Memory B cell (primary cell): ENCODE measurements around the gene GPR75.

Experiments
- ATAC-seq: fragments of 150-1000 bp; cut with Tn5 transposase; 2 replicates; pipeline ENCODE4 v1.10.0; 2021; ENCODE audit warnings: low read depth, mild to moderate bottlenecking, moderate library complexity
- DNase-seq, 2 donors: peaks; one replicate each; pipeline ENCODE4 v3.0.0; 2022; ENCODE audit warnings: low spot score in 2 of 2
- H3K27ac Mint-ChIP-seq: one replicate; pipeline ENCODE4 v1.8.0; 2022; ENCODE audit warnings: mild to moderate bottlenecking, moderate library complexity, mixed read lengths
- H3K27me3 Mint-ChIP-seq: one replicate; pipeline ENCODE4 v1.8.0; 2022; ENCODE audit warnings: mixed read lengths
- H3K36me3 Mint-ChIP-seq: one replicate; pipeline ENCODE4 v1.8.0; 2022; ENCODE audit warnings: mild to moderate bottlenecking, mixed read lengths
- H3K4me1 Mint-ChIP-seq: one replicate; pipeline ENCODE4 v1.8.0; 2022; ENCODE audit warnings: mixed read lengths
- H3K4me3 Mint-ChIP-seq: one replicate; pipeline ENCODE4 v1.8.0; 2022; ENCODE audit warnings: mild to moderate bottlenecking, moderate library complexity, mixed read lengths
- H3K9me3 Mint-ChIP-seq: one replicate; pipeline ENCODE4 v1.8.0; 2022; ENCODE audit warnings: mixed read lengths

The GPR75 gene

GRCh38 chr2:53859206-53860181 lies at the start of gene GPR75:
TSS of gene GPR75 (minus strand) at chr2:53859967. CDS start at chr2:53854756, 5,211 bp downstream.
- Mint-ChIP-seq H3K9me3 (no peaks in the 10 kb centered on the region), H3K27ac (no peak within 1 kb of the TSS), H3K27me3 (no peaks in the 10 kb centered on the region), H3K4me1 (no peaks in the 10 kb centered on the region), H3K36me3 (peaks cover 9% of the 10 kb centered on the region), H3K4me3 (no peak within 1 kb of the TSS)
- ATAC-seq (no peak), DNase-seq (no peak)

GRCh38 chr2:53907582-53907981 lies 47.8 kb upstream of the GPR75 start:
- no peaks in the 10 kb centered on the region for H3K4me1 Mint-ChIP-seq
- H3K27me3 Mint-ChIP-seq, result no peaks in the 10 kb centered on the region
- ATAC-seq (no peak), DNase-seq (no peak)
- H3K4me3 Mint-ChIP-seq, result no peak overlapping the region
- no peaks in the 10 kb centered on the region for H3K9me3 Mint-ChIP-seq
- peaks cover 24% of the 10 kb centered on the region for H3K36me3 Mint-ChIP-seq
- H3K27ac Mint-ChIP-seq, result peak overlapping the region; percentile 37

DNA sequence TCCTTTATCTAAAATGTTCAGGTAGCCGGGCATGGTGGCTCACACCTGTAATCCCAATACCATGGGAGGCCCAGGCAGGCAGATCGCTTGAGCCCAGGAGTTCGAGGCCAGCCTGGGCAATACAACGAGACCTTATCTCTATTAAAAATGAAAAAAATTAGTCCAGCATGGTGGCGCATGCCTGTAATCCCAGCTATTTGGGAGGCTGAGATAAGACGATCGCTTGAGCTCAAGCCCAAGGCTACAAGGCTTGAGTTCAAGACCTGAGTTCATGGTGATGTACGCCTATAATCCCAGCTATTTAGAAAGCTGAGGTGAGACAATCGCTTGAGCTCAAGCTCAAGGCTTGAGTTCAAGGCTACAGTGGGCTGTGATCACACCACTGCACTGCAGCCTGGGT lies 45.6 kb upstream of the GPR75 start:
- ATAC-seq, result no peak
- Mint-ChIP-seq H3K4me3 (no peak overlapping the region), H3K27me3 (no peaks in the 10 kb centered on the region), H3K27ac (no peak overlapping the region), H3K9me3 (no peaks in the 10 kb centered on the region), H3K36me3 (peaks cover 26% of the 10 kb centered on the region), H3K4me1 (no peaks in the 10 kb centered on the region)
- no peak for DNase-seq

GRCh38 chr2:53903011-53903410 lies 43.2 kb upstream of the GPR75 start:
- Mint-ChIP-seq H3K27ac (peak overlapping the region; percentile 12), H3K4me3 (no peak overlapping the region), H3K4me1 (no peaks in the 10 kb centered on the region), H3K9me3 (no peaks in the 10 kb centered on the region), H3K36me3 (peaks cover 33% of the 10 kb centered on the region), H3K27me3 (no peaks in the 10 kb centered on the region)
- DNase-seq (no peak), ATAC-seq (no peak)

GRCh38 chr2:53901192-53901591 lies 41.4 kb upstream of the GPR75 start:
- ATAC-seq (no peak), DNase-seq (no peak)
- no peak overlapping the region for H3K4me3 Mint-ChIP-seq
- peaks cover 28% of the 10 kb centered on the region for H3K36me3 Mint-ChIP-seq
- H3K9me3 Mint-ChIP-seq, result no peaks in the 10 kb centered on the region
- H3K27me3 Mint-ChIP-seq, result no peaks in the 10 kb centered on the region
- H3K27ac Mint-ChIP-seq, result no peak overlapping the region
- H3K4me1 Mint-ChIP-seq, result no peaks in the 10 kb centered on the region

DNA sequence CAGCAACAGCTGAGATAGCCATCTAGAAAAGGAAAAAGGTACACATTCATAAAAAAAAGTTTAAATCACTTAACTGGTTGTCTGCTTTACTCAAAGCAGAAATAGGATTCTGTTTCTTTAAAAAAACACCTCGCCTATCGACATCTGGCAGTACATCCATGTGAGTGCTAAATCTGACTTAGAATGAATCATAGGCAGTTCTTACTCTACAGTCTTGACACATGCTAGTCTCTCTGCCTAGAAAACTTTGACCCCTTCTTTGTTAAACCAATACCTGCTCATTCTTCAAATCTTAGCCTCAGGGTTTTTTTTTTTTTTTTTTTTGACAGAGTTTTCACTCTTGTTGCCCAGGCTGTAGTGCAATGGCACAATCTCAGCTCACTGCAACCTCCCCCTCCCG lies 37.1 kb upstream of the GPR75 start:
- Mint-ChIP-seq H3K27ac (peak overlapping the region; percentile 29), H3K27me3 (no peaks in the 10 kb centered on the region), H3K36me3 (peaks cover 38% of the 10 kb centered on the region), H3K4me3 (no peak overlapping the region), H3K4me1 (no peaks in the 10 kb centered on the region), H3K9me3 (no peaks in the 10 kb centered on the region)
- DNase-seq, result no peak
- ATAC-seq, result no peak

GRCh38 chr2:53886406-53887280 lies 26.9 kb upstream of the GPR75 start:
- DNase-seq, result no peak
- peaks cover 34% of the 10 kb centered on the region for H3K36me3 Mint-ChIP-seq
- H3K4me3 Mint-ChIP-seq, result no peak overlapping the region
- no peaks in the 10 kb centered on the region for H3K27me3 Mint-ChIP-seq
- no peak for ATAC-seq
- H3K27ac Mint-ChIP-seq, result no peak overlapping the region
- no peaks in the 10 kb centered on the region for H3K9me3 Mint-ChIP-seq
- H3K4me1 Mint-ChIP-seq, result no peaks in the 10 kb centered on the region

DNA sequence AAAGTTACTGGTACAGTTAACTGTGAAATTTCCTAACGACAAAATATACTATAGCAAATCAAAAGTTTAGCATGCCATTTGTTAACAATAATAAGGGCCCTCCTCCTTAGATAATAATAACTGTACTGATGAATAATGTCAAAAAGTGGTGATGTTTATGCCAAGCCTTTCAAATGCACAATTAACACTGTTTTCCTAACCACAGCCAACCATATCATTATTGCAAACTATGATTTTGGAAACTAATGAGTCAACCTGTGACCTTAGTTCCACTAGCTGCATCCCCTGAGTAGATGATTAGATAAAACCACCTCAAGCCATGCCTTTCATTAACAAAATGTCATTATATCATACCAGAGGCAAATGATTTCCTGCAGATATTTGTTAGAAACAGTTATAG lies 25.1 kb upstream of the GPR75 start:
- ATAC-seq (no peak), DNase-seq (no peak)
- H3K4me3 Mint-ChIP-seq, result no peak overlapping the region
- H3K27me3 Mint-ChIP-seq, result no peaks in the 10 kb centered on the region
- H3K27ac Mint-ChIP-seq, result no peak overlapping the region
- H3K36me3 Mint-ChIP-seq, result peaks cover 40% of the 10 kb centered on the region
- no peaks in the 10 kb centered on the region for H3K9me3 Mint-ChIP-seq
- H3K4me1 Mint-ChIP-seq, result no peaks in the 10 kb centered on the region

DNA sequence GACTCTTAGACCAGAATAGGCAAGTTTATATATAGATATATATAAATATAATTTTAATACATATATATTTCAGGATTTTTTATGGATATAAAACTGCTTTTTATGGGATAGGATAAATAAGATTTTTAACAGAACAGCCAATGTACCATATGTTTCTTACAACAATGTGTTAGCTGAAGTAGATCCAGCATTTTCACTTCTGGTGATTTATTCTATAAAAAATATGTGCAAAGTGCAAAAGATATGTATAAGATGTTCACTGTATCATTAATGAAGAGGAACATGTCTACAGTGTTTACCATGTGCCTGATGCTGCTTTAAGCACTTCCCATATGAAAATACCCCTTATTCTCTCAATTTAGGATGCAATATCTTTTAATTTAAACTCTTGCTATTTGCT lies 22.2 kb upstream of the GPR75 start:
- Mint-ChIP-seq H3K4me1 (no peaks in the 10 kb centered on the region), H3K27me3 (no peaks in the 10 kb centered on the region), H3K4me3 (no peak overlapping the region), H3K9me3 (no peaks in the 10 kb centered on the region), H3K27ac (no peak overlapping the region), H3K36me3 (peaks cover 44% of the 10 kb centered on the region)
- ATAC-seq, result no peak
- DNase-seq, result no peak

- DNase-seq, result no peak
- H3K36me3 Mint-ChIP-seq, result peaks cover 38% of the 10 kb centered on the region
- no peak overlapping the region for H3K4me3 Mint-ChIP-seq
- ATAC-seq, result no peak
- no peaks in the 10 kb centered on the region for H3K4me1 Mint-ChIP-seq
- no peaks in the 10 kb centered on the region for H3K9me3 Mint-ChIP-seq
- H3K27ac Mint-ChIP-seq, result no peak overlapping the region
- no peaks in the 10 kb centered on the region for H3K27me3 Mint-ChIP-seq
Observed at GRCh38 chr2:53881360-53881759, 21.6 kb upstream of the GPR75 start.

- Mint-ChIP-seq H3K4me1 (no peaks in the 10 kb centered on the region), H3K27me3 (no peaks in the 10 kb centered on the region), H3K4me3 (no peak overlapping the region), H3K27ac (no peak overlapping the region), H3K36me3 (peaks cover 39% of the 10 kb centered on the region), H3K9me3 (no peaks in the 10 kb centered on the region)
- ATAC-seq, result no peak
- DNase-seq, result no peak
Observed at GRCh38 chr2:53880756-53881155, 21.0 kb upstream of the GPR75 start.

DNA sequence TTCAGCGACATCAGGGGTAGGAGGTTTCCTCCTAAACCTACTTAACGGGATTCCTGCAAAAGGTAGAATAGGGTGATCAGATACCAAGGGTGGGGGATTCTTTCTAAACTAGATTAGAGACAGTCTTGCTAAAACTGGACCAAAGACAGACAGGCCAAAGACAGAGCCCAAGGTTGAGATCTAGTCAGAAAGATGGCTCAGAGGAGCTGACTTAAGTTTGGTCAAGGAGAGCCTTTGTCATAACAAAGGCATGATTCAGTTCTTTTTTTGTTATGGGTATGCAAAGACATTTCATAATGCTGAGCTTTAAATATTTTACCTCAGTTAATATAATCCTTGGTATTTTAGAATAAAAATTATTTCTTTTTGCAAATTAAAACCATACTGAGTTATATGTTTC lies 17.8 kb upstream of the GPR75 start:
- H3K27me3 Mint-ChIP-seq, result no peaks in the 10 kb centered on the region
- no peaks in the 10 kb centered on the region for H3K4me1 Mint-ChIP-seq
- H3K36me3 Mint-ChIP-seq, result peaks cover 28% of the 10 kb centered on the region
- no peaks in the 10 kb centered on the region for H3K9me3 Mint-ChIP-seq
- H3K4me3 Mint-ChIP-seq, result no peak overlapping the region
- H3K27ac Mint-ChIP-seq, result no peak overlapping the region
- ATAC-seq (no peak), DNase-seq (no peak)

- Mint-ChIP-seq H3K9me3 (no peaks in the 10 kb centered on the region), H3K36me3 (peaks cover 26% of the 10 kb centered on the region), H3K4me1 (no peaks in the 10 kb centered on the region), H3K27ac (no peak overlapping the region), H3K27me3 (no peaks in the 10 kb centered on the region), H3K4me3 (no peak overlapping the region)
- no peak for DNase-seq
- ATAC-seq, result no peak
Observed at GRCh38 chr2:53877112-53877511, 17.3 kb upstream of the GPR75 start.

- H3K4me3 Mint-ChIP-seq, result no peak overlapping the region
- H3K27ac Mint-ChIP-seq, result no peak overlapping the region
- H3K36me3 Mint-ChIP-seq, result peaks cover 18% of the 10 kb centered on the region
- no peaks in the 10 kb centered on the region for H3K9me3 Mint-ChIP-seq
- H3K27me3 Mint-ChIP-seq, result no peaks in the 10 kb centered on the region
- no peaks in the 10 kb centered on the region for H3K4me1 Mint-ChIP-seq
- DNase-seq, result no peak
- ATAC-seq, result no peak
Observed at GRCh38 chr2:53874401-53874950, 14.7 kb upstream of the GPR75 start.
